HCT116 (cell line): ENCODE measurements around the gene THSD4. TPM values are rescaled to one million over a fixed set of nuclear protein-coding genes. Genes with fewer than 3 reads are reported as not detected.

Experiments used
- ATAC-seq: fragments of 200-7000 bp; cut with Tn5 transposase; 2 replicates; pipeline ENCODE4 v1.9.1; 2020; ENCODE audit warnings: mild to moderate bottlenecking, moderate library complexity
- BruUV-seq: library from RNA; stranded (reverse); fragments of 400-500 nt; replicated peaks from 2 replicates; lab custom pipeline; 2021; lab: Mats Ljungman, UMichigan
- CTCF ChIA-PET: fragments of 300-600 bp; sonication (Branson Sonifier 250); formaldehyde crosslinking; loops from one replicate; lab custom pipeline; 2021; ENCODE audit warnings: antibody characterized with exemption; lab: Charles Lee
- POLR2A ChIA-PET: fragments of 300-600, 350-600 bp; sonication (Branson Sonifier 250); formaldehyde crosslinking; loops from one replicate; lab custom pipeline; 2021; ENCODE audit warnings: antibody characterized with exemption; lab: Charles Lee
- RAD21 ChIA-PET, 2 experiments: fragments of 300-600 bp; sonication (Branson Sonifier 250); formaldehyde crosslinking; loops; one replicate each; lab custom pipeline; 2023; ENCODE audit warnings: low total read pairs in 2 of 2; ENCODE audit not compliant: uncharacterized antibody in 2 of 2, unreplicated experiment in 2 of 2, low non-redundant PET in 1 of 2; lab: Charles Lee
- DNase-seq: peaks from one replicate; pipeline ENCODE4 v3.0.0-alpha.2; 2010; ENCODE audit warnings: low read depth, low spot score
- H2AFZ ChIP-seq: fragments of 200-600 bp; shearing (Covaris generic), sonication (generic); 2 replicates; pipeline ENCODE4 v1.6.1; 2017; ENCODE audit warnings: low read depth, mixed run types, mixed read lengths, antibody characterized with exemption, low read length; ENCODE audit not compliant: poor library complexity, severe bottlenecking
- H3K27ac ChIP-seq: 2 replicates; pipeline ENCODE4 v1.5.1; 2012; ENCODE audit warnings: low read depth, low read length
- H3K27me3 ChIP-seq: fragments of 200-600 bp; sonication (generic); 2 replicates; pipeline ENCODE4 v1.6.1; 2016; ENCODE audit warnings: mixed run types, low read length, mixed read lengths; ENCODE audit not compliant: insufficient read depth
- H3K36me3 ChIP-seq, 2 experiments: fragments of 200-500 bp in 1 of 2; fragments of 200-600 bp in 1 of 2; sonication (Bioruptor generic) in 1 of 2; sonication (generic) in 1 of 2; 2 replicates each; pipeline versions ENCODE4 v1.5.1 to v1.6.1; 2014 to 2016; ENCODE audit warnings: low read length in 2 of 2, inconsistent platforms in 1 of 2, mixed read lengths in 1 of 2, mixed run types in 1 of 2; ENCODE audit not compliant: insufficient read depth in 2 of 2, control insufficient read depth in 1 of 2
- H3K4me1 ChIP-seq, 2 experiments: fragments of 200-600 bp in 1 of 2; sonication (generic) in 1 of 2; 2 replicates each; pipeline versions ENCODE4 v1.5.1 to v1.6.1; 2012 to 2017; ENCODE audit warnings: low read length in 2 of 2, inconsistent platforms in 1 of 2, mild to moderate bottlenecking in 1 of 2, mixed read lengths in 1 of 2, mixed run types in 1 of 2, moderate library complexity in 1 of 2; ENCODE audit not compliant: insufficient read depth in 2 of 2, control insufficient read depth in 1 of 2
- H3K4me2 ChIP-seq: fragments of 200-600 bp; sonication (generic); 2 replicates; pipeline ENCODE4 v1.6.1; 2017; ENCODE audit warnings: mixed run types, low read length, mixed read lengths
- H3K4me3 ChIP-seq, 2 experiments: fragments of 200-600 bp in 1 of 2; sonication (generic) in 1 of 2; replicated peaks in 1 of 2; 2 replicates each; pipeline ENCODE4 v1.5.1; 2011 to 2016; ENCODE audit warnings: low read length in 2 of 2, control low read depth in 1 of 2, low read depth in 1 of 2, mild to moderate bottlenecking in 1 of 2, mixed read lengths in 1 of 2, mixed run types in 1 of 2
- H3K79me2 ChIP-seq: fragments of 200-600 bp; sonication (generic); 2 replicates; pipeline ENCODE4 v1.6.1; 2017; ENCODE audit warnings: mild to moderate bottlenecking, mixed run types, low read length, moderate library complexity, mixed read lengths; ENCODE audit not compliant: insufficient read depth
- H3K9ac ChIP-seq: fragments of 200-600 bp; sonication (generic); 2 replicates; pipeline ENCODE4 v1.6.1; 2016; ENCODE audit warnings: low read length, mixed read lengths
- H3K9me2 ChIP-seq: fragments of 200-600 bp; sonication (generic), shearing (Covaris generic); 2 replicates; pipeline ENCODE4 v1.6.1; 2017; ENCODE audit warnings: mixed run types, mild to moderate bottlenecking, moderate library complexity; ENCODE audit not compliant: insufficient read depth
- H3K9me3 ChIP-seq, 2 experiments: fragments of 200-500 bp in 1 of 2; fragments of 200-600 bp in 1 of 2; sonication (Bioruptor generic) in 1 of 2; sonication (generic) in 1 of 2; 2 replicates each; pipeline ENCODE4 v1.6.1; 2014 to 2017; ENCODE audit warnings: low read length in 2 of 2, mixed read lengths in 2 of 2, inconsistent platforms in 1 of 2, low read depth in 1 of 2, mild to moderate bottlenecking in 1 of 2, mixed run types in 1 of 2, moderate library complexity in 1 of 2; ENCODE audit not compliant: control insufficient read depth in 1 of 2, insufficient read depth in 1 of 2
- H4K20me1 ChIP-seq: fragments of 200-600 bp; sonication (generic), shearing (Covaris generic); 2 replicates; pipeline ENCODE4 v1.6.1; 2017; ENCODE audit warnings: mixed run types, mild to moderate bottlenecking, moderate library complexity; ENCODE audit not compliant: insufficient read depth
- CEBPB ChIP-seq: IDR thresholded peaks from 2 replicates; pipeline ENCODE4 v1.6.1; 2012; ENCODE audit warnings: low read depth
- EGR1 ChIP-seq: IDR thresholded peaks from 2 replicates; pipeline ENCODE4 v1.6.1; 2012; ENCODE audit warnings: low read depth
- EZH2 ChIP-seq: fragments of 200-600 bp; sonication (generic); IDR thresholded peaks from 2 replicates; pipeline ENCODE4 v1.6.1; 2017; ENCODE audit warnings: antibody characterized with exemption, mixed run types
- EZH2phosphoT487 ChIP-seq: fragments of 200-600 bp; IDR thresholded peaks from 2 replicates; pipeline ENCODE4 v1.6.1; 2018; ENCODE audit warnings: antibody characterized with exemption, borderline replicate concordance
- FOSL1 ChIP-seq: IDR thresholded peaks from 2 replicates; pipeline ENCODE4 v1.6.1; 2012; ENCODE audit warnings: low read depth
- JUND ChIP-seq: IDR thresholded peaks from 2 replicates; pipeline ENCODE4 v1.6.1; 2012
- POLR2AphosphoS5 ChIP-seq: IDR thresholded peaks from 2 replicates; pipeline ENCODE4 v1.6.1; 2011; ENCODE audit warnings: mild to moderate bottlenecking, low read depth, low read length, moderate library complexity
- SIN3A ChIP-seq: IDR thresholded peaks from 2 replicates; pipeline ENCODE4 v1.6.1; 2012; ENCODE audit warnings: low read depth
- YY1 ChIP-seq: IDR thresholded peaks from 2 replicates; pipeline ENCODE4 v1.6.1; 2011; ENCODE audit warnings: low read length, low read depth, moderate library complexity, mild to moderate bottlenecking; ENCODE audit not compliant: insufficient replicate concordance; ENCODE audit errors: extremely low read depth
- ZFX ChIP-seq: fragments of 450-650 bp; IDR thresholded peaks from 2 replicates; pipeline ENCODE4 v1.6.1; 2017
- ZNF274 ChIP-seq: fragments of 200-500 bp; sonication (Bioruptor generic); IDR thresholded peaks from 2 replicates; pipeline ENCODE4 v1.6.1; 2014; ENCODE audit warnings: mild to moderate bottlenecking, low read depth, low read length, inconsistent platforms
- intact Hi-C: fragments of 100-400 bp; cut with micrococcal nuclease; formaldehyde crosslinking; loops from 2 replicates; pipeline ENCODE4 v1.10.0; 2022
- total RNA-seq: library from RNA; stranded (reverse); gene quantifications from one replicate; pipeline ENCODE4 v1.2.1, GENCODE V29; 2021; ENCODE audit not compliant: unreplicated experiment
- TF ChIP-seq, protein P1 (sequence below): IDR thresholded peaks from 2 replicates; pipeline ENCODE4 v1.6.1; 2012; ENCODE audit warnings: low read depth
- TF ChIP-seq, protein P2 (sequence below): IDR thresholded peaks from 2 replicates; pipeline ENCODE4 v1.6.1; 2012

The THSD4 gene
- total RNA-seq, 1 experiment from 2014 or later: 30.5 TPM

DNA sequence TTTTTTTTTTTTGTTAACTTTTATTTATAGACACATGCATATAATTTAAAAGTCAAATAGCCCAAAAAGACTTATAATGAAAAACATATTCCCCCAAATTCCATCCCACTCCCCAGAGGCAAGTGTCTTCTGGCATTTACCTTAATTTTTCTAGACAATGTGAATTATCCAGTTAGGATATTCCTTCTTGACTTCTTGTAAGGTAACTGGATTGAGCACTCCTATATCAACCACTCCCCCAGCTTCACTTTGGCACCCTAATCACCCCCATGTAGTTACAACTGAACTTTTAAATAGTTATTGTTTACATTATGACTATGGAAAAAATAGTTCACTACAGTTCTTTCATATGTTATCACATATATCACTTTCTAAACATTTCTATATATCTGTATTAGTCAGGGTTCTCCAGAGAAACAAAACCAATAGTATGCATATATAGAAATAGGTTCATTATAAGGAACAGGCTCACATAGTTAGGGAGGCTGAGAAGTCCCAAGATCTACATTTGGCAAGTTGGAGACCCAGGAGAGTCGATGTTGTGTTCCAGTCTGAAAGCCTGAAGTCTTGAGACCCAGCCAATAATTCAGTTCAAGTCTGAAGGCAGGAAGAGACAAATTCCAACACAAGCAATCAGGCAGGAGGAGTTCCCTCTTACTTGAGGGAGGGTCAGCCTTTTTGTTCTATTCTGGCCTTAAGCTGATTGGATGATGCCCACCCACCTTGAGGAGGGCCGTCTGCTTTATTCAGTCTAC, 175.8 kb downstream of the THSD4 start:
- no peaks in the 10 kb centered on the region for H3K9me2 ChIP-seq
- H3K79me2 ChIP-seq: no peaks in the 10 kb centered on the region
- POLR2A ChIA-PET: no interaction called here
- no peaks in the 10 kb centered on the region for H3K9me3 ChIP-seq
- BruUV-seq: no TSS peak
- no peaks in the 10 kb centered on the region for H3K36me3 ChIP-seq
- H2AFZ ChIP-seq: no peak overlapping the region
- RAD21 ChIA-PET: no interaction called here
- intact Hi-C loops: loop anchor here (10.0 kb wide), 2 partner anchors 316 to 934 kb away; no protein-coding TSS in a partner anchor
- H3K4me2 ChIP-seq: no peak overlapping the region
- no peak overlapping the region for H3K9ac ChIP-seq
- TF ChIP-seq, protein P1, sequence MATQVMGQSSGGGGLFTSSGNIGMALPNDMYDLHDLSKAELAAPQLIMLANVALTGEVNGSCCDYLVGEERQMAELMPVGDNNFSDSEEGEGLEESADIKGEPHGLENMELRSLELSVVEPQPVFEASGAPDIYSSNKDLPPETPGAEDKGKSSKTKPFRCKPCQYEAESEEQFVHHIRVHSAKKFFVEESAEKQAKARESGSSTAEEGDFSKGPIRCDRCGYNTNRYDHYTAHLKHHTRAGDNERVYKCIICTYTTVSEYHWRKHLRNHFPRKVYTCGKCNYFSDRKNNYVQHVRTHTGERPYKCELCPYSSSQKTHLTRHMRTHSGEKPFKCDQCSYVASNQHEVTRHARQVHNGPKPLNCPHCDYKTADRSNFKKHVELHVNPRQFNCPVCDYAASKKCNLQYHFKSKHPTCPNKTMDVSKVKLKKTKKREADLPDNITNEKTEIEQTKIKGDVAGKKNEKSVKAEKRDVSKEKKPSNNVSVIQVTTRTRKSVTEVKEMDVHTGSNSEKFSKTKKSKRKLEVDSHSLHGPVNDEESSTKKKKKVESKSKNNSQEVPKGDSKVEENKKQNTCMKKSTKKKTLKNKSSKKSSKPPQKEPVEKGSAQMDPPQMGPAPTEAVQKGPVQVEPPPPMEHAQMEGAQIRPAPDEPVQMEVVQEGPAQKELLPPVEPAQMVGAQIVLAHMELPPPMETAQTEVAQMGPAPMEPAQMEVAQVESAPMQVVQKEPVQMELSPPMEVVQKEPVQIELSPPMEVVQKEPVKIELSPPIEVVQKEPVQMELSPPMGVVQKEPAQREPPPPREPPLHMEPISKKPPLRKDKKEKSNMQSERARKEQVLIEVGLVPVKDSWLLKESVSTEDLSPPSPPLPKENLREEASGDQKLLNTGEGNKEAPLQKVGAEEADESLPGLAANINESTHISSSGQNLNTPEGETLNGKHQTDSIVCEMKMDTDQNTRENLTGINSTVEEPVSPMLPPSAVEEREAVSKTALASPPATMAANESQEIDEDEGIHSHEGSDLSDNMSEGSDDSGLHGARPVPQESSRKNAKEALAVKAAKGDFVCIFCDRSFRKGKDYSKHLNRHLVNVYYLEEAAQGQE: no peak
- no peak for TF ChIP-seq YY1
- no peak for TF ChIP-seq SIN3A
- no peak for TF ChIP-seq EZH2
- TF ChIP-seq EGR1: no peak
- no peak for TF ChIP-seq ZNF274
- TF ChIP-seq POLR2AphosphoS5: no peak
- no peak for TF ChIP-seq JUND
- TF ChIP-seq, protein P2, sequence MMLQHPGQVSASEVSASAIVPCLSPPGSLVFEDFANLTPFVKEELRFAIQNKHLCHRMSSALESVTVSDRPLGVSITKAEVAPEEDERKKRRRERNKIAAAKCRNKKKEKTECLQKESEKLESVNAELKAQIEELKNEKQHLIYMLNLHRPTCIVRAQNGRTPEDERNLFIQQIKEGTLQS: no peak
- TF ChIP-seq ZFX: no peak
- no peak for TF ChIP-seq FOSL1
- no peak for TF ChIP-seq CEBPB
- no peak for TF ChIP-seq EZH2phosphoT487
- peaks cover 27 to 32% of the 10 kb centered on the region in 2 experiments for H3K4me1 ChIP-seq
- H3K27me3 ChIP-seq: no peaks in the 10 kb centered on the region
- DNase-seq (no peak), ATAC-seq (no peak)
- no peak overlapping the region for H3K4me3 ChIP-seq
- H4K20me1 ChIP-seq: no peaks in the 10 kb centered on the region
- CTCF ChIA-PET: no interaction called here
- H3K27ac ChIP-seq: no peak overlapping the region
